AG04450 (cell line): Measurements from ENCODE around the gene PPL. TPM values are rescaled to one million over a fixed set of nuclear protein-coding genes. Genes with fewer than 3 reads are reported as not detected.
A peak's percentile ranks its signal among the peaks of the same experiment; 100 is the strongest.

Experiments
- CTCF ChIA-PET: fragments of 300-600, 350-600 bp; formaldehyde crosslinking; extraction: SDS; loops from one replicate; lab custom pipeline; 2022; ENCODE audit warnings: antibody characterized with exemption, inconsistent platforms; lab: Charles Lee
- POLR2A ChIA-PET: fragments of 350-600 bp; formaldehyde crosslinking; extraction: SDS; loops from one replicate; lab custom pipeline; 2021; ENCODE audit warnings: antibody characterized with exemption, inconsistent platforms; lab: Yijun Ruan, JAX
- DNase-seq: peaks from one replicate; pipeline ENCODE4 v3.0.0-alpha.2; 2011; ENCODE audit warnings: low read depth, low spot score
- H3K27ac ChIP-seq: one replicate; pipeline ENCODE4 v1.5.1; 2012; ENCODE audit warnings: low read depth, low read length, control low read depth
- H3K27me3 ChIP-seq: one replicate; pipeline ENCODE4 v1.6.0; 2012; ENCODE audit warnings: low read length; ENCODE audit not compliant: control insufficient read depth, insufficient read depth
- H3K4me3 ChIP-seq: 2 replicates; pipeline ENCODE4 v1.5.1; 2011; ENCODE audit warnings: mild to moderate bottlenecking, low read depth, low read length, control low read depth
- H3K9me3 ChIP-seq: 2 replicates; pipeline ENCODE4 v1.5.1; 2012; ENCODE audit warnings: low read length; ENCODE audit not compliant: control insufficient read depth, insufficient read depth
- CTCF ChIP-seq: IDR thresholded peaks from 2 replicates; pipeline ENCODE4 v1.5.1; 2011; ENCODE audit warnings: low read depth, low read length, control low read depth, inconsistent platforms
- polyA plus RNA-seq: library from polyadenylated mRNA; depleted of rRNA; stranded (reverse); fragments of >200 nt; gene quantifications from 2 replicates; pipeline ENCODE4 v1.2.3, GENCODE V29; 2011

PPL gene
- polyA plus RNA-seq, 1 experiment = 2.0 TPM

DNA sequence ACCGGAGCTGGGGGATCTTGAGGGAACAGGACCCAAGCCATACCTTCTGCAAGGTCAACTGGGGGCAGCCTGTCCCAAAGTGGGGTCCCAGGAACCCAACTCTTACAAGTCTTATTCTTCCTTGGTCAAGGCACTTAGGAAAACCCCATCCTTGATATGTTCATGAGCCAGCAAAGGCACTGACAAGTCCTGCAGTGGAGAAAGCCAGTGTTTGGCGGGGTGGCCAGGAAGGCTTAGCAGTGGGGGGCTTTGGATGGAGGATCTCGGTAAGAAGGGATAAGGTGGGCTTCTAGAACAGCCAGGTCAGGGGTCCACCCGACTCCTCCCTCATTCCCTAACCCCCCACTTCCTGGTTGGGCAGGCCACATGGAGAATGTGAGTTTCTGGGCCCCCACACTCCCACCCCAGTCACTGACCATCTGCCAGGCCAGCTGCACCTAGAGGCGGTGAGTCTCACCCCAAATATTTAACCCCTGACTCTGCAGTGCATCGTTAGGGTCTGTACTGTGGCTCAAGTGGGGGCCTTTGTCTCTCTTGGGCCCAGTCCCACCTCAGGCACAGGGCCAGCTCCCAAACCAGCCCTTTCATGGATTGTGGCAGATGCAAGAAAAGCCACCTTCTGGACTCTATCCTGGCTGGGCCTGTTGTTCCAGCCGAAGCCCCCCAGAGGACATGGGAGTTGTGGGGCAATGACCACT, 22.3 kb downstream of the PPL start:
- H3K27me3 ChIP-seq = no peaks in the 10 kb centered on the region
- POLR2A ChIA-PET = interaction anchor here (1.0 to 1.3 kb wide), 2 partner anchors 14 to 30 kb away, joined by 3 to 7 read pairs; no protein-coding TSS in a partner anchor
- TF ChIP-seq CTCF = no peak
- no peak for DNase-seq
- CTCF ChIA-PET = no interaction called here
- no peak overlapping the region for H3K4me3 ChIP-seq
- peak overlapping the region; percentile 80 for H3K27ac ChIP-seq
- H3K9me3 ChIP-seq = no peaks in the 10 kb centered on the region

- DNase-seq = no peak
- H3K27ac ChIP-seq = no peak overlapping the region
Observed at GRCh38 chr16:4913774-4914525, 23.0 kb downstream of the PPL start.

GRCh38 chr16:4913130-4913773, 23.7 kb downstream of the PPL start:
- no peak overlapping the region for H3K27ac ChIP-seq
- ChIA-PET CTCF (no interaction called here), POLR2A (no interaction called here)
- no peak for TF ChIP-seq CTCF
- no peak for DNase-seq
- no peaks in the 10 kb centered on the region for H3K9me3 ChIP-seq
- no peaks in the 10 kb centered on the region for H3K27me3 ChIP-seq
- no peak overlapping the region for H3K4me3 ChIP-seq

More at GRCh38 chr16:4913774-4914525, 23.0 kb downstream of the PPL start:
- TF ChIP-seq CTCF = no peak
- no peaks in the 10 kb centered on the region for H3K27me3 ChIP-seq
- ChIA-PET CTCF (no interaction called here), POLR2A (no interaction called here)
- no peak overlapping the region for H3K4me3 ChIP-seq
- H3K9me3 ChIP-seq = no peaks in the 10 kb centered on the region

GRCh38 chr16:4911970-4912386, 25.0 kb downstream of the PPL start:
- no peak for DNase-seq
- CTCF ChIA-PET = interaction anchor here (1.4 kb wide), 1 partner anchor 43 kb away, joined by 3 read pairs; no protein-coding TSS in a partner anchor
- Histone ChIP-seq H3K27ac (no peak overlapping the region), H3K4me3 (no peak overlapping the region), H3K9me3 (no peaks in the 10 kb centered on the region), H3K27me3 (no peaks in the 10 kb centered on the region)
- no peak for TF ChIP-seq CTCF
- POLR2A ChIA-PET = interaction anchor here (1.0 kb wide), 1 partner anchor 31 kb away, joined by 3 read pairs; no protein-coding TSS in a partner anchor

GRCh38 chr16:4910828-4911227, 26.1 kb downstream of the PPL start:
- DNase-seq = no peak
- ChIA-PET POLR2A (no interaction called here), CTCF (no interaction called here)
- H3K27me3 ChIP-seq = no peaks in the 10 kb centered on the region
- no peaks in the 10 kb centered on the region for H3K9me3 ChIP-seq
- H3K27ac ChIP-seq = no peak overlapping the region
- TF ChIP-seq CTCF = no peak
- no peak overlapping the region for H3K4me3 ChIP-seq
